Endothelial cell of umbilical vein (primary cell): ENCODE data around the gene NELFA. TPM values are rescaled to one million over a fixed set of nuclear protein-coding genes. Genes with fewer than 3 reads are reported as not detected.
"Not testable (repeated sequence)": the region's sequence is repeated elsewhere in the genome, so short reads cannot be mapped to it uniquely, and the experiment has no call there.

ENCODE experiments used
- BruUV-seq: library from RNA; stranded (reverse); fragments of 400-500 nt; replicated peaks from 2 replicates; lab custom pipeline; 2021; lab: Mats Ljungman, UMichigan
- CTCF ChIA-PET: fragments of 300-600, 350-600 bp; sonication (Branson Sonifier 250); formaldehyde crosslinking; loops from one replicate; lab custom pipeline; 2021; ENCODE audit warnings: antibody characterized with exemption, inconsistent platforms; lab: Charles Lee
- POLR2A ChIA-PET: fragments of 300-600, 350-600 bp; sonication (Branson Sonifier 250); formaldehyde crosslinking; loops from one replicate; lab custom pipeline; 2021; ENCODE audit warnings: antibody characterized with exemption, inconsistent platforms; lab: Charles Lee
- DNase-seq: peaks from one replicate; pipeline ENCODE4 v3.0.0-alpha.2; 2011; ENCODE audit warnings: low read depth, low spot score
- FAIRE-seq: peaks from 2 replicates; lab custom pipeline; 2011; peaks lifted over from hg19 to GRCh38; lab: Jason Lieb, UNC
- H2AFZ ChIP-seq: 2 replicates; pipeline ENCODE4 v1.6.0; 2012; ENCODE audit warnings: low read depth, low read length, control low read depth, inconsistent platforms
- H3K27ac ChIP-seq: 2 replicates; pipeline ENCODE4 v1.5.1; 2011; ENCODE audit warnings: low read depth, mild to moderate bottlenecking, control low read depth, low read length, moderate library complexity; ENCODE audit not compliant: insufficient read depth
- H3K27me3 ChIP-seq, 2 experiments: 2 replicates each; pipeline versions ENCODE4 v1.6.0 to v1.6.1; 2011; ENCODE audit warnings: low read length in 2 of 2, mixed read lengths in 1 of 2; ENCODE audit not compliant: control insufficient read depth in 2 of 2, insufficient read depth in 2 of 2
- H3K36me3 ChIP-seq, 2 experiments: 2 replicates in 1 of 2; 3 replicates in 1 of 2; pipeline ENCODE4 v1.5.1; 2011; ENCODE audit warnings: low read length in 2 of 2, mild to moderate bottlenecking in 1 of 2, moderate library complexity in 1 of 2; ENCODE audit not compliant: control insufficient read depth in 2 of 2, insufficient read depth in 2 of 2; ENCODE audit errors: extremely low read depth in 1 of 2
- H3K4me1 ChIP-seq: 3 replicates; pipeline ENCODE4 v1.5.1; 2011; ENCODE audit warnings: mild to moderate bottlenecking, low read length; ENCODE audit not compliant: control insufficient read depth, insufficient read depth; ENCODE audit errors: extremely low read depth
- H3K4me2 ChIP-seq: 2 replicates; pipeline ENCODE4 v1.6.1; 2011; ENCODE audit warnings: low read length, control low read depth, mixed read lengths; ENCODE audit not compliant: insufficient read depth
- H3K4me3 ChIP-seq, 3 experiments: fragments of 200-600 bp in 1 of 3; sonication (generic), shearing (Covaris generic) in 1 of 3; replicated peaks in 1 of 3; 2 replicates each; pipeline ENCODE4 v1.5.1; 2011 to 2016; ENCODE audit warnings: control low read depth in 3 of 3, low read length in 3 of 3, mild to moderate bottlenecking in 2 of 3, inconsistent platforms in 1 of 3, low read depth in 1 of 3, moderate library complexity in 1 of 3; ENCODE audit not compliant: insufficient read depth in 1 of 3
- H3K79me2 ChIP-seq: 2 replicates; pipeline ENCODE4 v1.6.0; 2012; ENCODE audit warnings: low read length, inconsistent platforms; ENCODE audit not compliant: control insufficient read depth, insufficient read depth
- H3K9ac ChIP-seq: replicated peaks from 2 replicates; pipeline ENCODE3; 2011; ENCODE audit warnings: low read length, control low read depth; ENCODE audit not compliant: insufficient read depth; ENCODE audit errors: extremely low read depth
- H3K9me1 ChIP-seq: replicated peaks from 3 replicates; pipeline ENCODE4 v1.6.0; 2011; ENCODE audit warnings: mild to moderate bottlenecking, low read length; ENCODE audit not compliant: control insufficient read depth, insufficient read depth; ENCODE audit errors: extremely low read depth
- H3K9me3 ChIP-seq: replicated peaks from 2 replicates; pipeline ENCODE4 v1.5.1; 2012; ENCODE audit warnings: low read length, inconsistent platforms; ENCODE audit not compliant: control insufficient read depth, insufficient read depth
- H4K20me1 ChIP-seq: replicated peaks from 2 replicates; pipeline ENCODE3; 2011; ENCODE audit warnings: mild to moderate bottlenecking, low read length; ENCODE audit not compliant: control insufficient read depth, insufficient read depth; ENCODE audit errors: extremely low read depth
- EZH2 ChIP-seq: IDR thresholded peaks from 2 replicates; pipeline ENCODE4 v1.6.1; 2012; ENCODE audit warnings: borderline replicate concordance, low read depth, mild to moderate bottlenecking, moderate library complexity, low read length, inconsistent platforms; ENCODE audit not compliant: severe bottlenecking
- FOS ChIP-seq: IDR thresholded peaks from 2 replicates; pipeline ENCODE4 v1.6.1; 2011; ENCODE audit warnings: mild to moderate bottlenecking, low read length, moderate library complexity, borderline replicate concordance; ENCODE audit not compliant: insufficient read depth
- GATA2 ChIP-seq: IDR thresholded peaks from 2 replicates; pipeline ENCODE4 v1.7.0; 2011; ENCODE audit warnings: low read depth, mild to moderate bottlenecking, moderate library complexity, mixed read lengths, low read length; ENCODE audit not compliant: insufficient read length, insufficient read depth
- JUN ChIP-seq: IDR thresholded peaks from 2 replicates; pipeline ENCODE4 v1.6.1; 2011; ENCODE audit warnings: borderline replicate concordance, low read depth; ENCODE audit not compliant: insufficient read length, insufficient read depth
- MYC ChIP-seq: IDR thresholded peaks from one replicate; pipeline ENCODE4 v1.6.1; 2011; ENCODE audit warnings: mild to moderate bottlenecking, low read depth, low read length
- POLR2A ChIP-seq: IDR thresholded peaks from 2 replicates; pipeline ENCODE4 v1.6.1; 2012; ENCODE audit warnings: low read depth, mild to moderate bottlenecking, control low read depth, low read length
- POLR2AphosphoS5 ChIP-seq: IDR thresholded peaks from 2 replicates; pipeline ENCODE4 v1.6.1; 2012; ENCODE audit warnings: low read depth, mild to moderate bottlenecking, control low read depth, low read length, moderate library complexity; ENCODE audit not compliant: insufficient read depth
- dilution Hi-C: fragments of 300-500 bp; cut with MboI; formaldehyde crosslinking; loops from one replicate; pipeline ENCODE4 v1.15.0; 2019; ENCODE audit warnings: low sequenced_read_pairs; ENCODE audit not compliant: extremely low pct_ligation_motif_present
- intact Hi-C: fragments of 100-400 bp; cut with micrococcal nuclease; formaldehyde crosslinking; loops from one replicate; pipeline ENCODE4 v1.10.0; 2022
- polyA plus RNA-seq, 4 experiments: library from polyadenylated mRNA; depleted of rRNA in 3 of 4; stranded (reverse) in 3 of 4; unstranded in 1 of 4; fragments of >200 nt; gene quantifications; 2 replicates each; pipeline versions ENCODE4 v1.2.1 to v1.2.3, GENCODE V29; 2011 to 2012; ENCODE audit warnings: missing spikeins in 1 of 4
- total RNA-seq: library from RNA; stranded (reverse); gene quantifications from 2 replicates; pipeline ENCODE4 v1.2.3, GENCODE V29; 2021
- TF ChIP-seq, protein P1 (sequence below), 2 donors: IDR thresholded peaks; 1 replicate in 1 of 2; 2 replicates in 1 of 2; pipeline ENCODE4 v1.5.1; 2011; ENCODE audit warnings: low read length in 2 of 2, mild to moderate bottlenecking in 2 of 2, moderate library complexity in 2 of 2, control low read depth in 1 of 2, inconsistent platforms in 1 of 2, low read depth in 1 of 2; ENCODE audit not compliant: insufficient read depth in 1 of 2; ENCODE audit errors: extremely low read depth in 1 of 2
- TF ChIP-seq, protein P2 (sequence below): IDR thresholded peaks from 2 replicates; pipeline ENCODE4 v1.6.1; 2011; ENCODE audit not compliant: insufficient read depth, insufficient read length

Gene NELFA
- total and polyA plus RNA-seq, 2 donors (not counting 3 experiments of a cell fraction or from before 2014, with no cell fraction given): 22.8 to 30.3 TPM

GRCh38 chr4:1994938-1995337, 13.8 kb downstream of the NELFA start:
- CTCF ChIA-PET: no interaction called here
- dilution Hi-C loops: no loop called here
- no peaks in the 10 kb centered on the region for H3K4me1 ChIP-seq
- DNase-seq (no peak), FAIRE-seq (no peak)
- POLR2A ChIA-PET: no interaction called here
- H3K4me3 ChIP-seq: no peak overlapping the region
- H3K27me3 ChIP-seq: no peaks in the 10 kb centered on the region
- no peaks in the 10 kb centered on the region for H3K9me1 ChIP-seq
- TF ChIP-seq, protein P1, sequence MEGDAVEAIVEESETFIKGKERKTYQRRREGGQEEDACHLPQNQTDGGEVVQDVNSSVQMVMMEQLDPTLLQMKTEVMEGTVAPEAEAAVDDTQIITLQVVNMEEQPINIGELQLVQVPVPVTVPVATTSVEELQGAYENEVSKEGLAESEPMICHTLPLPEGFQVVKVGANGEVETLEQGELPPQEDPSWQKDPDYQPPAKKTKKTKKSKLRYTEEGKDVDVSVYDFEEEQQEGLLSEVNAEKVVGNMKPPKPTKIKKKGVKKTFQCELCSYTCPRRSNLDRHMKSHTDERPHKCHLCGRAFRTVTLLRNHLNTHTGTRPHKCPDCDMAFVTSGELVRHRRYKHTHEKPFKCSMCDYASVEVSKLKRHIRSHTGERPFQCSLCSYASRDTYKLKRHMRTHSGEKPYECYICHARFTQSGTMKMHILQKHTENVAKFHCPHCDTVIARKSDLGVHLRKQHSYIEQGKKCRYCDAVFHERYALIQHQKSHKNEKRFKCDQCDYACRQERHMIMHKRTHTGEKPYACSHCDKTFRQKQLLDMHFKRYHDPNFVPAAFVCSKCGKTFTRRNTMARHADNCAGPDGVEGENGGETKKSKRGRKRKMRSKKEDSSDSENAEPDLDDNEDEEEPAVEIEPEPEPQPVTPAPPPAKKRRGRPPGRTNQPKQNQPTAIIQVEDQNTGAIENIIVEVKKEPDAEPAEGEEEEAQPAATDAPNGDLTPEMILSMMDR (IDR thresholded peaks at IDR 0.05; ENCODE audit: extremely low read depth in 1 of 2, insufficient read depth in 1 of 2, low read depth in 1 of 2, low read length in 2 of 2): no peak
- TF ChIP-seq POLR2AphosphoS5 (no peak), POLR2A (no peak), EZH2 (no peak), MYC (no peak), JUN (no peak), GATA2 (no peak), FOS (no peak)
- TF ChIP-seq, protein P2, sequence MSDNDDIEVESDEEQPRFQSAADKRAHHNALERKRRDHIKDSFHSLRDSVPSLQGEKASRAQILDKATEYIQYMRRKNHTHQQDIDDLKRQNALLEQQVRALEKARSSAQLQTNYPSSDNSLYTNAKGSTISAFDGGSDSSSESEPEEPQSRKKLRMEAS: no peak
- H3K9ac ChIP-seq: no peak overlapping the region
- no peaks in the 10 kb centered on the region for H4K20me1 ChIP-seq
- H3K27ac ChIP-seq: no peak overlapping the region
- no peaks in the 10 kb centered on the region for H3K9me3 ChIP-seq
- BruUV-seq: no TSS peak
- no peak overlapping the region for H2AFZ ChIP-seq
- intact Hi-C loops: no loop called here
- peaks cover 40% of the 10 kb centered on the region for H3K79me2 ChIP-seq
- no peak overlapping the region for H3K4me2 ChIP-seq
- peaks cover 0 to 3% of the 10 kb centered on the region in 2 experiments for H3K36me3 ChIP-seq

- not testable (repeated sequence) for H4K20me1 ChIP-seq
Measured at GRCh38 chr4:1993718-1994516, 14.9 kb downstream of the NELFA start.

More at GRCh38 chr4:1993718-1994516, 14.9 kb downstream of the NELFA start:
- H3K9me1 ChIP-seq, H3K4me3 ChIP-seq, H2AFZ ChIP-seq, H3K9ac ChIP-seq, H3K4me1 ChIP-seq, intact Hi-C loops, CTCF ChIA-PET, dilution Hi-C loops, H3K4me2 ChIP-seq, H3K9me3 ChIP-seq, H3K27me3 ChIP-seq, BruUV-seq, H3K27ac ChIP-seq, DNase-seq, FAIRE-seq, POLR2A ChIA-PET: not testable (repeated sequence)
- Histone ChIP-seq H3K79me2 (peaks cover 30% of the 10 kb centered on the region), H3K36me3 (peaks cover 0 to 11% of the 10 kb centered on the region in 2 experiments)
